ENCODE data around the gene OGFOD1.
"Not testable (repeated sequence)": the region's sequence is repeated elsewhere in the genome, so short reads cannot be mapped to it uniquely, and the experiment has no call there.

Gene OGFOD1

DNA sequence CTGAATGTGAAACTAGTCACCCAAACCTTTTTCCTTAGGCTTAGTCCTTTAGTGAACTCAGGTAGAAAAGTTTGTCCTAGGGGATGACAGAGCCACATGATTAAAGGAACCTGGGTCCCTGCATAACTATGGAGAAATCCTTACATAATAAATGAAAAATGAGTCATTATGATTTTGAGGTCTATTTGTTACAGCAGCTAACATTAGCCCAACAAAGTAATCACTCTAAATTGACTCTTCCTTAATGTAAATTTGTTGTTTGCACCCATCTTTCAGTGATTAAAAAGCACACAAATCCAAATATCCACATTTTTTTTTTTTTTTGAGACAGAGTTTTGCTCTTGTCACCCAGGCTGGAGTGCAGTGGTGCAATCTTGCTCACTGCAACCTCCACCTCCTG, 32.0 kb downstream of the OGFOD1 start:
- no peak overlapping the region for H3K27ac ChIP-seq
- no peaks in the 10 kb centered on the region for H3K27me3 ChIP-seq (ENCODE audit: control insufficient read depth, insufficient read depth, low read length)
- TF ChIP-seq, protein P1, sequence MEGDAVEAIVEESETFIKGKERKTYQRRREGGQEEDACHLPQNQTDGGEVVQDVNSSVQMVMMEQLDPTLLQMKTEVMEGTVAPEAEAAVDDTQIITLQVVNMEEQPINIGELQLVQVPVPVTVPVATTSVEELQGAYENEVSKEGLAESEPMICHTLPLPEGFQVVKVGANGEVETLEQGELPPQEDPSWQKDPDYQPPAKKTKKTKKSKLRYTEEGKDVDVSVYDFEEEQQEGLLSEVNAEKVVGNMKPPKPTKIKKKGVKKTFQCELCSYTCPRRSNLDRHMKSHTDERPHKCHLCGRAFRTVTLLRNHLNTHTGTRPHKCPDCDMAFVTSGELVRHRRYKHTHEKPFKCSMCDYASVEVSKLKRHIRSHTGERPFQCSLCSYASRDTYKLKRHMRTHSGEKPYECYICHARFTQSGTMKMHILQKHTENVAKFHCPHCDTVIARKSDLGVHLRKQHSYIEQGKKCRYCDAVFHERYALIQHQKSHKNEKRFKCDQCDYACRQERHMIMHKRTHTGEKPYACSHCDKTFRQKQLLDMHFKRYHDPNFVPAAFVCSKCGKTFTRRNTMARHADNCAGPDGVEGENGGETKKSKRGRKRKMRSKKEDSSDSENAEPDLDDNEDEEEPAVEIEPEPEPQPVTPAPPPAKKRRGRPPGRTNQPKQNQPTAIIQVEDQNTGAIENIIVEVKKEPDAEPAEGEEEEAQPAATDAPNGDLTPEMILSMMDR (IDR thresholded peaks at IDR 0.05) = no peak
- H3K9me3 ChIP-seq (ENCODE audit: control insufficient read depth, low read length) = no peaks in the 10 kb centered on the region
- no peak overlapping the region for H3K4me3 ChIP-seq (ENCODE audit: low read depth, low read length)
- H3K36me3 ChIP-seq (ENCODE audit: control insufficient read depth, insufficient read depth, low read length) = no peaks in the 10 kb centered on the region
- no peak overlapping the region for H2AFZ ChIP-seq
- H3K9ac ChIP-seq = no peak overlapping the region
- no peak overlapping the region for H3K4me2 ChIP-seq (ENCODE audit: low read length)
- no peaks in the 10 kb centered on the region for H3K79me2 ChIP-seq
- peaks cover 2% of the 10 kb centered on the region for H3K4me1 ChIP-seq

DNA sequence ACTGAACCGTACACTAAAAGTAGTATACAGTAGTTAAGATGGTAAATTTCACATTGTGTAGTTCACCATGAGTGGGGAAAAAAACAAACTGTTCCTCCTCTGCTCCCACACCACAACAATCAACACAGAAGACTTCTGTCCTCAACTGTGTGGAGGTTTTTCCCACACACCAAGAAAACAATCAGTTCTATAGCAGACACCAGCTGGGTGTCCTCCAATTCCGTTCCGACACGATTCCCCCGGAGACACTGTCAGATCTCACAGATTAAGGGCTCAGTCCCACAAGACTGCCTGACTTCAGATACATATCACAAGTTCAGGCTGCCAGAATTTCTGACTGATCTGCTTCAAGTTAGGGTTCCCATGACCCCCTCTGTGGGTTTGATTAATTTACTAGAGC, 36.7 kb downstream of the OGFOD1 start:
- Histone ChIP-seq H3K4me1 (peaks cover 4% of the 10 kb centered on the region), H3K4me2 (ENCODE audit: low read length) (peak overlapping the region; percentile 47), H3K9ac (no peak overlapping the region), H3K36me3 (ENCODE audit: control insufficient read depth, insufficient read depth, low read length) (no peaks in the 10 kb centered on the region), H3K79me2 (no peaks in the 10 kb centered on the region), H3K27me3 (ENCODE audit: control insufficient read depth, insufficient read depth, low read length) (no peaks in the 10 kb centered on the region), H3K4me3 (ENCODE audit: low read depth, low read length) (no peak overlapping the region), H3K9me3 (ENCODE audit: control insufficient read depth, low read length) (no peaks in the 10 kb centered on the region), H2AFZ (no peak overlapping the region), H3K27ac (no peak overlapping the region)
- TF ChIP-seq, protein P1 (IDR thresholded peaks at IDR 0.05) = no peak

DNA sequence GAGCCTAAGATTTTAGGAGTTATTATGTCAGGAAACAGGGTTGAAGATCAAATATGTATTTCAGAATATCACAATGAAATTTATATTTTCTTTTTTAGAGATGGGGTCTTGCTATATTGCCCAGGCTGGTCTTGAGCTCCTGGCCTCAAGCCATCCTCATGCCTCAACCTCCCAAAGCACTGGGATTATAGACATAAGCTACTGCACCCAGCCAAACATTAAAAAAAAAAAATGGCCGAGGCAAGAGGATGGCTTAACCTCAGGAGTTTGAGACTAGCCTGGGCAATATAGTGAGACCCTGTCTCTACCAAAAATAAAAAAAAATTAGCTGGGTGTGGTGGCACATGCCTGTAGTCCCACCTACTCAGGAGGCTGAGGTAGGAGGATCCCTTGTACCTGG, 37.5 kb downstream of the OGFOD1 start:
- H3K4me1 ChIP-seq; H3K79me2 ChIP-seq; H3K9ac ChIP-seq; H3K9me3 ChIP-seq (ENCODE audit: control insufficient read depth, low read length); H3K27ac ChIP-seq; H3K4me3 ChIP-seq (ENCODE audit: low read depth, low read length); H3K36me3 ChIP-seq (ENCODE audit: control insufficient read depth, insufficient read depth, low read length); H2AFZ ChIP-seq; H3K4me2 ChIP-seq (ENCODE audit: low read length); H3K27me3 ChIP-seq (ENCODE audit: control insufficient read depth, insufficient read depth, low read length): not testable (repeated sequence)

DNA sequence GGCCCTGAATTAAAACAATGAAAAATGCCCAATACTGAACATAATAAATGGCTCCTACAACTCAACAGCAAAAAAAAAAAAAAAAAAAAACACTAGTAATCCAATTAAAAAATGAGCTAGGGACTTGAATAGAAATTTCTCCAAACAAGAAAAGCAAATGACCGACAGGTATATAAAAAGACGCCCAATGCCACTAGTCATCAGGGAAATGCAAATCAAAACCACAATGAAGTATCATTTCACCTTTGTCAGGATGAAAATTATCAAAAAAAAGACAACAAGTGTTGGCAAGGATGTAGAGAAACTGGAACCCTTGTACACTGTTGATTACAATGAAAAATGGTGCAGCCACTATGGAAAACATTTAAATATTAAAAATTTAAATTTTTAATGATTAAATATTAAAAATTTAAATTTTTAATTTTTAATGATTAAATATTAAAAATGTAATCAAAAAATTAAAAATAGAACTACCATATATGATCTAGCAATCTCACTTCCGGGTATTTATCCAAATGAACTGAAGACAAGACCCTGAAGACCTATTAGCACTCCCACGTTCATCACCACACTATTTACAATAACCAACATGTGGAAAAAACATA, 40.4 kb downstream of the OGFOD1 start:
- Histone ChIP-seq H3K4me1 (peaks cover 4% of the 10 kb centered on the region), H3K9ac (no peak overlapping the region), H3K79me2 (no peaks in the 10 kb centered on the region), H3K4me2 (ENCODE audit: low read length) (no peak overlapping the region), H3K36me3 (ENCODE audit: control insufficient read depth, insufficient read depth, low read length) (no peaks in the 10 kb centered on the region), H3K27ac (no peak overlapping the region), H3K27me3 (ENCODE audit: control insufficient read depth, insufficient read depth, low read length) (no peaks in the 10 kb centered on the region), H3K4me3 (ENCODE audit: low read depth, low read length) (no peak overlapping the region), H3K9me3 (ENCODE audit: control insufficient read depth, low read length) (no peaks in the 10 kb centered on the region), H2AFZ (no peak overlapping the region)
- TF ChIP-seq, protein P1 (IDR thresholded peaks at IDR 0.05) = no peak

DNA sequence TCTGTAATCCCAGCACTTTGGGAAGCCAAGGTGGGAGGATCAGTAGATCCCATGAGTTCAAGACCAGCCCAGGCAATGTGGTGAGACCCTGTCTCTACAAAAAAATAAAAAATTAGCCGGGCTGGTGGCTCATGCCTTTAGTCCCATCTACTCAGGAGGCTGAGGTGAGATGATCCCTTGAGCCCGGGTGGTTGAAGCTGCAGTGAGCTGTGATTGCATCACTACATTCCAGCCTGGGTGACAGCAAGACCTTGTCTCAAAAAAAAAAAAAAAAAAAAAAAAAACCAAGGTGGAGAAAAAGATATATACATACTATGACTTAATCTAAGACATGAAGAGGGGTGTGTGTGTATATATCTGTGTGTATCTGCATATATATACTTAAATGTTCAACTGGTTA, 41.8 kb downstream of the OGFOD1 start:
- Histone ChIP-seq H3K4me3 (ENCODE audit: low read depth, low read length) (no peak overlapping the region), H3K27ac (no peak overlapping the region), H2AFZ (no peak overlapping the region), H3K9me3 (ENCODE audit: control insufficient read depth, low read length) (no peaks in the 10 kb centered on the region), H3K9ac (no peak overlapping the region), H3K4me1 (peaks cover 4% of the 10 kb centered on the region), H3K4me2 (ENCODE audit: low read length) (no peak overlapping the region), H3K36me3 (ENCODE audit: control insufficient read depth, insufficient read depth, low read length) (no peaks in the 10 kb centered on the region), H3K79me2 (no peaks in the 10 kb centered on the region), H3K27me3 (ENCODE audit: control insufficient read depth, insufficient read depth, low read length) (no peaks in the 10 kb centered on the region)
- TF ChIP-seq, protein P1 (IDR thresholded peaks at IDR 0.05) = no peak

Data from parathyroid adenoma (tissue), 2 donors.